HFFc6 (cell line): ENCODE data around the gene GHRL. TPM values are rescaled to one million over a fixed set of nuclear protein-coding genes. Genes with fewer than 3 reads are reported as not detected.

Experiments
- DNase-seq: peaks from one replicate; pipeline ENCODE4 v3.0.0-alpha.2; 2018
- H3K27ac Mint-ChIP-seq: 2 replicates; pipeline ENCODE4 v1.8.0; 2020; ENCODE audit warnings: mild to moderate bottlenecking, mixed read lengths
- H3K27me3 Mint-ChIP-seq: 2 replicates; pipeline ENCODE4 v1.8.0; 2021; ENCODE audit warnings: mild to moderate bottlenecking, moderate library complexity, mixed read lengths; ENCODE audit not compliant: insufficient read depth
- H3K36me3 Mint-ChIP-seq: 2 replicates; pipeline ENCODE4 v1.8.0; 2021; ENCODE audit warnings: low read depth, mixed read lengths
- H3K4me1 Mint-ChIP-seq: 2 replicates; pipeline ENCODE4 v1.8.0; 2020; ENCODE audit warnings: low read depth, mixed read lengths
- H3K4me3 Mint-ChIP-seq: 2 replicates; pipeline ENCODE4 v1.8.0; 2020; ENCODE audit warnings: mild to moderate bottlenecking, moderate library complexity, mixed read lengths
- H3K9me3 Mint-ChIP-seq: 2 replicates; pipeline ENCODE4 v1.8.0; 2020; ENCODE audit warnings: mild to moderate bottlenecking, mixed read lengths
- total RNA-seq, 6 experiments: library from RNA; stranded (reverse); fragmentation: NEBNext Ultra II Directional; extraction: Animal tissue kit (Norgen Biotek cat#: 25700); gene quantifications; 2 replicates in 1 of 6; 3 replicates in 5 of 6; pipeline ENCODE4 v1.2.3, GENCODE V29; 2021
- TF ChIP-seq, protein P1 (sequence below): fragments of 200-600 bp; sonication (generic); IDR thresholded peaks from 2 replicates; pipeline ENCODE4 v1.5.0; 2021; ENCODE audit warnings: antibody characterized with exemption, mild to moderate bottlenecking

The GHRL gene
- total RNA-seq, 6 experiments from 2014 or later, result 0.21 to 0.41 TPM; not detected in 4

DNA sequence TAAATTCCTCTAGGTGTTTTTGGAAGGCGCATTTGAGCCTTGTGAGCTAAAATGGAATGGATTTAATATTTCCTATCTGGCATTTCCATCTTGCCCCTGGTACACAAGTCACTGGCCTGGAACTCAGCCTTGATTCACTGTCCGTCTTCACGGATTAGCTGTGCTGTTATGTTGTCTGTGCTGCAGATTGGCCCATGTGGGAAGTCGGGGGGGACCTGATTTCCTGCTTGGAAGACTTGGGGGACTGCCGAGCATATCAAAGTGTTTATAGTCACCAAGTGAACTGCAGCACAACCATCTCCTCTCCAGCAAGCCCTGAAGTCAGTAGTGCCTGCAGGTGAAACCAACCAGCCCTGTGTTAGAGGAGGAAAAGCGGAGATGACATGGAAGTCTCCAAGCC, 12.2 kb downstream of the GHRL start:
- TF ChIP-seq, protein P1, sequence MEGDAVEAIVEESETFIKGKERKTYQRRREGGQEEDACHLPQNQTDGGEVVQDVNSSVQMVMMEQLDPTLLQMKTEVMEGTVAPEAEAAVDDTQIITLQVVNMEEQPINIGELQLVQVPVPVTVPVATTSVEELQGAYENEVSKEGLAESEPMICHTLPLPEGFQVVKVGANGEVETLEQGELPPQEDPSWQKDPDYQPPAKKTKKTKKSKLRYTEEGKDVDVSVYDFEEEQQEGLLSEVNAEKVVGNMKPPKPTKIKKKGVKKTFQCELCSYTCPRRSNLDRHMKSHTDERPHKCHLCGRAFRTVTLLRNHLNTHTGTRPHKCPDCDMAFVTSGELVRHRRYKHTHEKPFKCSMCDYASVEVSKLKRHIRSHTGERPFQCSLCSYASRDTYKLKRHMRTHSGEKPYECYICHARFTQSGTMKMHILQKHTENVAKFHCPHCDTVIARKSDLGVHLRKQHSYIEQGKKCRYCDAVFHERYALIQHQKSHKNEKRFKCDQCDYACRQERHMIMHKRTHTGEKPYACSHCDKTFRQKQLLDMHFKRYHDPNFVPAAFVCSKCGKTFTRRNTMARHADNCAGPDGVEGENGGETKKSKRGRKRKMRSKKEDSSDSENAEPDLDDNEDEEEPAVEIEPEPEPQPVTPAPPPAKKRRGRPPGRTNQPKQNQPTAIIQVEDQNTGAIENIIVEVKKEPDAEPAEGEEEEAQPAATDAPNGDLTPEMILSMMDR, result no peak
- Mint-ChIP-seq H3K9me3 (no peaks in the 10 kb centered on the region), H3K27me3 (no peaks in the 10 kb centered on the region; the same call in 1 of the 2 replicates), H3K4me3 (no peak overlapping the region), H3K36me3 (peaks cover 6% of the 10 kb centered on the region; the same call in 1 of the 2 replicates), H3K27ac (no peak overlapping the region), H3K4me1 (no peaks in the 10 kb centered on the region)
- no peak for DNase-seq

DNA sequence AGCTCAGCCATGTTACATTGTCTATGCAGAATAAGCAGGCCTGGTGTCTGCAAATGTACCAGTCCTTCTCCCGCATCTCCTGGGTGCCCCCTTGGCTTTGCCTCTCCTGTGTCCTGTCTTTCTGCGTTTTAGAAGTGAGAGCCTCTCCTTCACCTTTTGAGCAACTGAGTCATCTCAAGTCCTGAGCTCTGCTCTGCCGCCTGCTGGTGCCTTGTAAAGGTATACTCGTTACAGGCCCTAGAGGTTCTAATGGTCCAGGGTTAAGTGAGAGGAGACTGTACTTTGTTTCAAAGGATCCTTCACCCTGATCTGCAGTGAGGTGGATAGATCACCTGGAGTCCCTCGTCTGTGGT, 12.6 kb downstream of the GHRL start:
- no peaks in the 10 kb centered on the region; the same call in 1 of the 2 replicates for H3K27me3 Mint-ChIP-seq
- H3K36me3 Mint-ChIP-seq, result peaks cover 6% of the 10 kb centered on the region; the same call in 1 of the 2 replicates
- H3K4me1 Mint-ChIP-seq, result no peaks in the 10 kb centered on the region
- TF ChIP-seq, protein P1, result peak; percentile 51; the same call in 1 of the 2 replicates
- no peak overlapping the region for H3K27ac Mint-ChIP-seq
- DNase-seq, result no peak
- H3K9me3 Mint-ChIP-seq, result no peaks in the 10 kb centered on the region
- H3K4me3 Mint-ChIP-seq, result no peak overlapping the region

DNA sequence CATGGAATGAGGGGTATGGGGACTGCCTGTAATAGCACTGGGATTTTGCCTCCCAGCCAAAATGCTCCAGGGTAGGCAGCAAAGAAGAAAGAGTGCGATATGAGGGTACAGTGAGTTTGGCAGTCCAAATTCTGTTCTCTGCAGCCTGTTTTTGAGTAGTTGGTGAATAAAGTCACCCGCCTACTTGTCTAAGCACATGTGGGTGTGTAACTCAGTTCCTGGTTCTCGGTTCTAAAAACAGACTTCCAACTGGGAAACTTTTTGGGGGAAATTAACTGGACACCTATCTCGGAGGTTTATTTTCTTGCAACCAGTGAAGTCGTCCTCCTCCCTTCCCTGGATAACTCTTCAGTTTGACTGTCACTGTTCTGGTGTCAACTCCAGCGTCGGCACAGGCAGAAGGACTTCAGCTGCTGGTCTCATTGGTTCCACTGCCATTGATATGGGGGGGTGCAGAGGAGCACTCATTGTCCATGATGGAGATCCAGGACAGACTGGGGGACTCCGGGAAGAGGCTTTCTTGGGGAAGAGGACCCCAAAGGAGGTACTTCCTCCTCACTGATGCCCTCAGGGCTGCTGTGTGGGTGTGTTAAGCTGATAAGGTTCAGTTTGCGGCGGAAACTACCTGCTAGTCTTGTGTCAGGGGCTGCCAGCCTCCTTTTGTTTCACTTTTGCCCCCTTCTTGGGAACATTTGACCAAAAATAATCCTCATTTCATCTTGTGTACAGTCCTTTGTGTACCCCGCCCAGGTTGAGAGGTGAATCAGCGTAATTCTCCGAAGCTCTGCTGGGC, 13.2 kb downstream of the GHRL start:
- TF ChIP-seq, protein P1, result no peak
- Mint-ChIP-seq H3K4me1 (no peaks in the 10 kb centered on the region), H3K27ac (no peak overlapping the region), H3K9me3 (no peaks in the 10 kb centered on the region), H3K27me3 (no peaks in the 10 kb centered on the region; the same call in 1 of the 2 replicates), H3K4me3 (no peak overlapping the region), H3K36me3 (peaks cover 6% of the 10 kb centered on the region; the same call in 1 of the 2 replicates)
- no peak for DNase-seq

DNA sequence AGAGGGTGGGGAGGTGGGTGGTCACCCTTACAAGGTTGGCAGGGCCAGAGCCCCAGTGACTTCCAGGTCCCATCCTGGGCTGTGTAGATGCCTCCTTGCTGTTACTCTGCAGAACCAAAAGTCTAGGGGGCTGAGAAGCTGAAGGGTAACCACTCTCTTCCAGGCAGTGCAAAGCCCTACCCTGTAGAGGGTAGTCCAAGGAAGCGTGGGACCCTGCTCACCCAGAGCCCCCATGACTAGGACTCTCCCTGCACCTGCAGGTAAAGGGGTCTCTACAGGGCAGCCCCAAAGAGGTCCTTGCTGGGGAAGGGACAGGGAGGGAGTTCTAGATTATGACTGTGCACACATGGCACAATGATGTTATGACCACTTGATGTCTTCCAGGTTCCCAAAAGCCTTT, 14.2 kb downstream of the GHRL start:
- TF ChIP-seq, protein P1, result no peak
- DNase-seq, result no peak
- H3K9me3 Mint-ChIP-seq, result no peaks in the 10 kb centered on the region
- no peak overlapping the region for H3K27ac Mint-ChIP-seq
- peaks cover 6% of the 10 kb centered on the region; the same call in 1 of the 2 replicates for H3K36me3 Mint-ChIP-seq
- no peak overlapping the region for H3K4me3 Mint-ChIP-seq
- peaks cover 9% of the 10 kb centered on the region for H3K4me1 Mint-ChIP-seq
- no peaks in the 10 kb centered on the region; the same call in 1 of the 2 replicates for H3K27me3 Mint-ChIP-seq

DNA sequence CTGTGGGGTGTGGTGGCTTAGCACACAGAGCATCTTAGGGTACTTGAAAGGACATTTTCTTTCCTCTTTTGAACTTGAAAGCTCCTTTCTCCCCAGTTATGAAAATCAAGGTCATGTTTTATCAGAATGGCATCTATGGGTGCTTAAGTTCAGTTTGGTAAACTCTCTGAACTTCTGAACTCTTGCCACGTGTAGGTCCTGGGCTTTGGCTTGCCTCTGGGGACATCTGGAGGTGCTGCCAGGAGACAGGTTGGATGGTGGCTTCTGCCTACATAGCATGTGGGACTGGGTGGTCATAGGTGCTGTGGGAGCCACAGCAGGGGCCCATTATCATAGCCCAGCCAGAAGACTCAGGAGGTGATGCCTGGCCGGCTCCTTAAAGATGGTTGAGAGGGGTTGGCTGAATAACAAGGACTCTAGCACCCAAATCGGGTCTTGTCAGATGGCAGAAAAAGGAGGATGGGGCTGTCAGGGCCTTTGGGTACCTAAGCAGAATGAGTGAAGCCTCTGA, 15.6 kb downstream of the GHRL start:
- TF ChIP-seq, protein P1, result no peak
- Mint-ChIP-seq H3K27me3 (no peaks in the 10 kb centered on the region; the same call in 1 of the 2 replicates), H3K9me3 (no peaks in the 10 kb centered on the region), H3K4me3 (no peak overlapping the region), H3K4me1 (peaks cover 17% of the 10 kb centered on the region), H3K36me3 (peaks cover 7% of the 10 kb centered on the region; the same call in 1 of the 2 replicates), H3K27ac (no peak overlapping the region)
- DNase-seq, result no peak
